Transverse colon (tissue), 3 donors: ENCODE measurements around the gene CACNA1B.

ENCODE experiments used
- CTCF ChIP-seq, 5 experiments: fragments of 200-600 bp in 3 of 5; fragments of 450-650 bp in 2 of 5; sonication (generic) in 3 of 5; IDR thresholded peaks; 1 replicate in 2 of 5; 2 replicates in 3 of 5; pipeline ENCODE4 v1.5.1; 2016 to 2017; ENCODE audit warnings: antibody characterized with exemption in 5 of 5, inconsistent platforms in 3 of 5, mild to moderate bottlenecking in 2 of 5, moderate library complexity in 1 of 5
- POLR2A ChIP-seq: fragments of 450-650 bp; IDR thresholded peaks from one replicate; pipeline ENCODE4 v1.6.1; 2016; ENCODE audit warnings: antibody characterized with exemption, mild to moderate bottlenecking, moderate library complexity

- no peak for TF ChIP-seq CTCF (IDR thresholded peaks at IDR 0.05)
- no peak for TF ChIP-seq POLR2A
Observed at GRCh38 chr9:137953683-137954438, 76.3 kb downstream of the CACNA1B start.
